H9 (cell line): Measurements from ENCODE around the gene PMF1. TPM values are rescaled to one million over a fixed set of nuclear protein-coding genes. Genes with fewer than 3 reads are reported as not detected.
A peak's percentile ranks its signal among the peaks of the same experiment; 100 is the strongest.

Source experiments
- DNase-seq: peaks from one replicate; pipeline ENCODE4 v3.0.0-alpha.2; 2017
- H2AFZ ChIP-seq: one replicate; pipeline ENCODE4 v1.6.1; 2013; ENCODE audit warnings: mild to moderate bottlenecking, low read length, control low read depth, moderate library complexity
- H2AK5ac ChIP-seq: 2 replicates; pipeline ENCODE4 v1.6.1; 2013; ENCODE audit warnings: low read length, control low read depth, mixed read lengths; ENCODE audit not compliant: insufficient read length
- H2BK120ac ChIP-seq: one replicate; pipeline ENCODE4 v1.6.1; 2013; ENCODE audit warnings: low read depth, mild to moderate bottlenecking, low read length, control low read depth, inconsistent platforms; ENCODE audit not compliant: poor library complexity, severe bottlenecking
- H2BK12ac ChIP-seq: 2 replicates; pipeline ENCODE4 v1.6.1; 2013; ENCODE audit warnings: low read length, control low read depth, mixed read lengths, low read depth; ENCODE audit not compliant: insufficient read length
- H2BK15ac ChIP-seq: 2 replicates; pipeline ENCODE4 v1.6.1; 2013; ENCODE audit warnings: low read depth, low read length, control low read depth
- H2BK20ac ChIP-seq: one replicate; pipeline ENCODE4 v1.6.1; 2013; ENCODE audit warnings: low read depth, mild to moderate bottlenecking, low read length, control low read depth, inconsistent platforms; ENCODE audit not compliant: poor library complexity, severe bottlenecking
- H2BK5ac ChIP-seq: 2 replicates; pipeline ENCODE4 v1.6.1; 2013; ENCODE audit warnings: low read length, control low read depth, mixed read lengths; ENCODE audit not compliant: insufficient read length
- H3K14ac ChIP-seq: 2 replicates; pipeline ENCODE4 v1.6.1; 2013; ENCODE audit warnings: low read length, control low read depth; ENCODE audit not compliant: insufficient read depth
- H3K18ac ChIP-seq: 2 replicates; pipeline ENCODE4 v1.6.1; 2013; ENCODE audit warnings: low read depth, mild to moderate bottlenecking, mixed read lengths, low read length, control low read depth; ENCODE audit not compliant: insufficient read length
- H3K23ac ChIP-seq: 2 replicates; pipeline ENCODE4 v1.6.1; 2013; ENCODE audit warnings: low read length, control low read depth, mixed read lengths, low read depth; ENCODE audit not compliant: insufficient read length
- H3K23me2 ChIP-seq: 2 replicates; pipeline ENCODE4 v1.6.1; 2013; ENCODE audit warnings: low read depth, mild to moderate bottlenecking, mixed read lengths, low read length, control low read depth; ENCODE audit not compliant: insufficient read length, poor library complexity, severe bottlenecking
- H3K27ac ChIP-seq: 2 replicates; pipeline ENCODE4 v1.5.1; 2013; ENCODE audit warnings: low read length, control low read depth, mixed read lengths, low read depth; ENCODE audit not compliant: insufficient read length
- H3K27me3 ChIP-seq: 2 replicates; pipeline ENCODE4 v1.6.1; 2013; ENCODE audit warnings: low read length, control low read depth, inconsistent platforms; ENCODE audit not compliant: insufficient read depth
- H3K4ac ChIP-seq: 2 replicates; pipeline ENCODE4 v1.6.1; 2013; ENCODE audit warnings: low read depth, mild to moderate bottlenecking, control low read depth, inconsistent platforms, low read length, moderate library complexity
- H3K4me1 ChIP-seq: 2 replicates; pipeline ENCODE4 v1.6.1; 2013; ENCODE audit warnings: low read length, control low read depth, inconsistent platforms; ENCODE audit not compliant: insufficient read depth
- H3K4me2 ChIP-seq: 2 replicates; pipeline ENCODE4 v1.6.1; 2013; ENCODE audit warnings: low read length, control low read depth, mixed read lengths; ENCODE audit not compliant: insufficient read length, insufficient read depth
- H3K56ac ChIP-seq: 2 replicates; pipeline ENCODE4 v1.6.1; 2013; ENCODE audit warnings: low read depth, mild to moderate bottlenecking, mixed read lengths, low read length, control low read depth; ENCODE audit not compliant: insufficient read length
- H3K79me1 ChIP-seq: 2 replicates; pipeline ENCODE4 v1.6.1; 2013; ENCODE audit warnings: low read depth, mild to moderate bottlenecking, moderate library complexity, low read length, control low read depth, inconsistent platforms; ENCODE audit not compliant: insufficient read depth, poor library complexity, severe bottlenecking
- H3K79me2 ChIP-seq: 2 replicates; pipeline ENCODE4 v1.6.1; 2013; ENCODE audit warnings: low read length, control low read depth, inconsistent platforms; ENCODE audit not compliant: insufficient read depth
- H3K9ac ChIP-seq: 2 replicates; pipeline ENCODE4 v1.6.1; 2013; ENCODE audit warnings: low read length, control low read depth, mixed read lengths; ENCODE audit not compliant: insufficient read length; ENCODE audit errors: extremely low read depth
- H3K9me3 ChIP-seq: one replicate; pipeline ENCODE4 v1.6.1; 2013; ENCODE audit warnings: low read depth, low read length, inconsistent platforms; ENCODE audit not compliant: control insufficient read depth
- H3T11ph ChIP-seq: one replicate; pipeline ENCODE4 v1.6.1; 2013; ENCODE audit warnings: mild to moderate bottlenecking, low read length, control low read depth, inconsistent platforms
- H4K20me1 ChIP-seq: one replicate; pipeline ENCODE4 v1.6.1; 2013; ENCODE audit not compliant: control insufficient read depth, insufficient read length, insufficient read depth
- H4K5ac ChIP-seq: 2 replicates; pipeline ENCODE4 v1.6.1; 2013; ENCODE audit warnings: low read depth, mild to moderate bottlenecking, mixed read lengths, low read length, control low read depth; ENCODE audit not compliant: insufficient read length
- H4K8ac ChIP-seq: replicated peaks from 2 replicates; pipeline ENCODE4 v1.6.1; 2013; ENCODE audit warnings: low read length, control low read depth, mixed read lengths, low read depth; ENCODE audit not compliant: insufficient read length
- H4K91ac ChIP-seq: 2 replicates; pipeline ENCODE4 v1.6.1; 2013; ENCODE audit warnings: low read depth, mild to moderate bottlenecking, moderate library complexity, mixed read lengths, low read length, control low read depth; ENCODE audit not compliant: insufficient read length
- H3K27ac Mint-ChIP-seq, 3 experiments: 2 replicates in 2 of 3; 3 replicates in 1 of 3; pipeline ENCODE4 v1.8.0; 2020 to 2021; ENCODE audit warnings: mixed read lengths in 3 of 3, mild to moderate bottlenecking in 1 of 3, moderate library complexity in 1 of 3
- H3K27me3 Mint-ChIP-seq: 2 replicates; pipeline ENCODE4 v1.8.0; 2021; ENCODE audit warnings: low read depth, mild to moderate bottlenecking, moderate library complexity, mixed read lengths
- H3K36me3 Mint-ChIP-seq, 3 experiments: 2 replicates in 2 of 3; 3 replicates in 1 of 3; pipeline ENCODE4 v1.8.0; 2020 to 2021; ENCODE audit warnings: low read depth in 3 of 3, mixed read lengths in 3 of 3; ENCODE audit not compliant: insufficient read depth in 1 of 3
- H3K4me1 Mint-ChIP-seq, 2 experiments: 2 replicates each; pipeline ENCODE4 v1.8.0; 2020; ENCODE audit warnings: mixed read lengths in 2 of 2
- H3K4me3 Mint-ChIP-seq, 2 experiments: 2 replicates in 1 of 2; 3 replicates in 1 of 2; pipeline ENCODE4 v1.8.0; 2020 to 2021; ENCODE audit warnings: mild to moderate bottlenecking in 2 of 2, mixed read lengths in 2 of 2, moderate library complexity in 1 of 2
- H3K9me3 Mint-ChIP-seq, 2 experiments: 2 replicates in 1 of 2; 3 replicates in 1 of 2; pipeline ENCODE4 v1.8.0; 2020; ENCODE audit warnings: mild to moderate bottlenecking in 2 of 2, mixed read lengths in 2 of 2, moderate library complexity in 1 of 2
- WGBS: extraction: QIAGEN DNeasy Blood & Tissue Kit; methylation state at CpG from one replicate; pipeline ENCODE4 v1.1.7; 2013; ENCODE audit warnings: missing lambda C conversion rate, low lambda C conversion rate, mixed read lengths; ENCODE audit not compliant: insufficient read length; ENCODE audit errors: extremely low coverage; 5-methylcytosine and 5-hydroxymethylcytosine counted together
- total RNA-seq: library from RNA; stranded (reverse); gene quantifications from 2 replicates; pipeline ENCODE4 v1.2.1, GENCODE V29; 2021
- TF ChIP-seq, protein P1 (sequence below): fragments of 200-600 bp; sonication (generic); conservative IDR thresholded peaks from 3 replicates; pipeline ENCODE4 v1.8.0; 2021; ENCODE audit warnings: antibody characterized with exemption, mild to moderate bottlenecking

PMF1 gene
- total RNA-seq, 1 experiment from 2014 or later = 136 TPM

DNA sequence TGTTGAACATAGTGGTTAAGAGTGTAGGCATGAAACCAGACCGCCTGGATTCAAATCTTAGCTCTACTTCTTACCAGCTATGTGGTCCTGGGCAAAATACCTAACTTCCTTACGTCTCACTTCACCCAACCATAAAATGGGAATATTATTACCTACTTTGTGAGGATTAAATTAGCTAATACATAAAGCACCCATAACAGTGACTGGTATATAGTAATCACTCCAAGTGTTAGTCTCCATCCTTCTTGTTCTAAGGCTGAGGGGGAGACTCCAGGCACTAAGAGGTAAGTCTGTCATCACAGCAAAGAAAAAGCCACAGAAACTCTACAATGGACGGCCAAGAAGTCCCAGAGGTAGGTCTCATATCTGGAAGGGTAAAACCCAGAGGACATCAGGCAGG is 67.0 kb downstream of the PMF1 start:
- Histone ChIP-seq H4K5ac (no peak overlapping the region), H3K9ac (no peak overlapping the region), H3K56ac (no peak overlapping the region), H3K23ac (no peak overlapping the region), H3K14ac (no peak overlapping the region), H4K91ac (no peak overlapping the region), H3K9me3 (no peaks in the 10 kb centered on the region), H2AFZ (no peak overlapping the region), H4K8ac (no peak overlapping the region), H3K18ac (no peak overlapping the region), H3K4me1 (no peaks in the 10 kb centered on the region), H2BK120ac (no peak overlapping the region), H3K27me3 (no peaks in the 10 kb centered on the region), H2BK15ac (no peak overlapping the region), H4K20me1 (no peaks in the 10 kb centered on the region), H2AK5ac (no peak overlapping the region), H3K27ac (no peak overlapping the region), H3K4me2 (no peak overlapping the region), H3K79me1 (peaks cover 5% of the 10 kb centered on the region), H3T11ph (no peak overlapping the region), H3K79me2 (peaks cover 22% of the 10 kb centered on the region), H3K4ac (no peak overlapping the region), H2BK20ac (no peak overlapping the region), H2BK5ac (no peak overlapping the region), H2BK12ac (no peak overlapping the region), H3K23me2 (peaks cover 12% of the 10 kb centered on the region)
- Mint-ChIP-seq H3K4me1 (peaks cover 24 to 29% of the 10 kb centered on the region in 2 experiments), H3K4me3 (peak overlapping the region in 1 of 2 experiments; percentile 26; a peak in 2 of 5 replicates), H3K27me3 (no peaks in the 10 kb centered on the region; the same call in 1 of the 2 replicates), H3K36me3 (peaks cover 35 to 47% (median 40%) of the 10 kb centered on the region in 3 experiments; a peak in 6 of 7 replicates), H3K9me3 (no peaks in the 10 kb centered on the region), H3K27ac (no peak overlapping the region)
- TF ChIP-seq, protein P1, sequence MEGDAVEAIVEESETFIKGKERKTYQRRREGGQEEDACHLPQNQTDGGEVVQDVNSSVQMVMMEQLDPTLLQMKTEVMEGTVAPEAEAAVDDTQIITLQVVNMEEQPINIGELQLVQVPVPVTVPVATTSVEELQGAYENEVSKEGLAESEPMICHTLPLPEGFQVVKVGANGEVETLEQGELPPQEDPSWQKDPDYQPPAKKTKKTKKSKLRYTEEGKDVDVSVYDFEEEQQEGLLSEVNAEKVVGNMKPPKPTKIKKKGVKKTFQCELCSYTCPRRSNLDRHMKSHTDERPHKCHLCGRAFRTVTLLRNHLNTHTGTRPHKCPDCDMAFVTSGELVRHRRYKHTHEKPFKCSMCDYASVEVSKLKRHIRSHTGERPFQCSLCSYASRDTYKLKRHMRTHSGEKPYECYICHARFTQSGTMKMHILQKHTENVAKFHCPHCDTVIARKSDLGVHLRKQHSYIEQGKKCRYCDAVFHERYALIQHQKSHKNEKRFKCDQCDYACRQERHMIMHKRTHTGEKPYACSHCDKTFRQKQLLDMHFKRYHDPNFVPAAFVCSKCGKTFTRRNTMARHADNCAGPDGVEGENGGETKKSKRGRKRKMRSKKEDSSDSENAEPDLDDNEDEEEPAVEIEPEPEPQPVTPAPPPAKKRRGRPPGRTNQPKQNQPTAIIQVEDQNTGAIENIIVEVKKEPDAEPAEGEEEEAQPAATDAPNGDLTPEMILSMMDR = no peak
- no peak for DNase-seq
- WGBS = no CpG with 5 or more reads among the region's 3 CpGs
